GM12878 (cell line): ENCODE results near the gene CYP3A7. TPM values are rescaled to one million over a fixed set of nuclear protein-coding genes. Genes with fewer than 3 reads are reported as not detected.

Experiments
- ATAC-seq: fragments of 200-7000 bp; cut with Tn5 transposase; 3 replicates; pipeline ENCODE4 v1.9.1; 2020; ENCODE audit warnings: mild to moderate bottlenecking, moderate library complexity
- BruUV-seq: library from RNA; stranded (reverse); fragments of 400-500 nt; replicated peaks from 2 replicates; lab custom pipeline; 2021; lab: Mats Ljungman, UMichigan
- CTCF ChIA-PET: fragments of 300-600 bp; sonication (Branson Sonifier 250); formaldehyde crosslinking; extraction: SDS; loops from one replicate; lab custom pipeline; 2021; ENCODE audit warnings: inconsistent platforms; lab: Yijun Ruan, JAX
- POLR2A ChIA-PET: fragments of 350-600 bp; formaldehyde crosslinking; extraction: SDS; loops from one replicate; lab custom pipeline; 2021; ENCODE audit warnings: inconsistent platforms; lab: Charles Lee
- RAD21 ChIA-PET: fragments of 300-600 bp; sonication (Branson Sonifier 250); formaldehyde crosslinking; loops from one replicate; lab custom pipeline; 2023; ENCODE audit warnings: antibody characterized with exemption; ENCODE audit not compliant: unreplicated experiment; lab: Charles Lee
- SMC1A ChIA-PET: fragments of 300-600 bp; sonication (Branson Sonifier 250); formaldehyde crosslinking; loops from one replicate; lab custom pipeline; 2023; ENCODE audit not compliant: unreplicated experiment, uncharacterized antibody; lab: Charles Lee
- DNase-seq: peaks from one replicate; pipeline ENCODE4 v3.0.0-alpha.2; 2011; ENCODE audit warnings: low read depth, low spot score
- FAIRE-seq: peaks from 3 replicates; lab custom pipeline; 2011; peaks lifted over from hg19 to GRCh38; lab: Jason Lieb, UNC
- H2AFZ ChIP-seq: 2 replicates; pipeline ENCODE4 v1.6.0; 2011; ENCODE audit warnings: low read depth, low read length, control low read depth; ENCODE audit not compliant: control insufficient read depth
- H3K27ac ChIP-seq: 2 replicates; pipeline ENCODE4 v1.5.1; 2011; ENCODE audit warnings: control low read depth; ENCODE audit not compliant: control insufficient read depth, insufficient read depth
- H3K27me3 ChIP-seq, 2 experiments: replicated peaks in 1 of 2; 2 replicates each; pipeline versions ENCODE4 v1.6.0 to v1.6.1; 2011; ENCODE audit warnings: low read length in 1 of 2; ENCODE audit not compliant: control insufficient read depth in 2 of 2, insufficient read depth in 2 of 2
- H3K36me3 ChIP-seq, 2 experiments: 2 replicates each; pipeline ENCODE4 v1.5.1; 2011; ENCODE audit warnings: low read length in 1 of 2; ENCODE audit not compliant: control insufficient read depth in 2 of 2, insufficient read depth in 2 of 2
- H3K4me1 ChIP-seq: 2 replicates; pipeline ENCODE4 v1.6.1; 2011; ENCODE audit warnings: mild to moderate bottlenecking, low read length, moderate library complexity, mixed read lengths; ENCODE audit not compliant: control insufficient read depth, insufficient read depth
- H3K4me2 ChIP-seq: 2 replicates; pipeline ENCODE4 v1.6.0; 2011; ENCODE audit warnings: control low read depth; ENCODE audit not compliant: control insufficient read depth, insufficient read depth
- H3K4me3 ChIP-seq: fragments of 200-600 bp; sonication (generic); 2 replicates; pipeline ENCODE4 v1.5.1; 2016
- H3K79me2 ChIP-seq: 2 replicates; pipeline ENCODE4 v1.6.0; 2011; ENCODE audit warnings: low read length; ENCODE audit not compliant: control insufficient read depth, insufficient read depth
- H3K9ac ChIP-seq: 2 replicates; pipeline ENCODE4 v1.8.0; 2011; ENCODE audit warnings: low read length, control low read depth, mixed read lengths; ENCODE audit not compliant: control insufficient read depth, insufficient read depth
- H3K9me3 ChIP-seq: replicated peaks from 3 replicates; pipeline ENCODE4 v1.5.1; 2011; ENCODE audit warnings: mild to moderate bottlenecking, low read length; ENCODE audit not compliant: control insufficient read depth, insufficient read depth
- H4K20me1 ChIP-seq: 2 replicates; pipeline ENCODE4 v1.6.0; 2011; ENCODE audit not compliant: control insufficient read depth, insufficient read depth
- EED ChIP-seq: sonication (generic); IDR thresholded peaks from 2 replicates; pipeline ENCODE4 v1.6.1; 2016; ENCODE audit warnings: antibody characterized with exemption, low read depth
- HDAC6 ChIP-seq: fragments of 200-600 bp; sonication (generic); IDR thresholded peaks from one replicate; pipeline ENCODE4 v1.8.0; 2017; ENCODE audit warnings: antibody characterized with exemption; ENCODE audit not compliant: unreplicated experiment
- MTA3 ChIP-seq: IDR thresholded peaks from 2 replicates; pipeline ENCODE4 v1.6.1; 2012; ENCODE audit warnings: low read length, inconsistent platforms, borderline replicate concordance
- PAX5 ChIP-seq: IDR thresholded peaks from 2 replicates; pipeline ENCODE4 v1.6.1; 2011; ENCODE audit warnings: low read depth, low read length, borderline replicate concordance
- SMAD5 ChIP-seq: IDR thresholded peaks from 2 replicates; pipeline ENCODE4 v1.6.1; 2016; ENCODE audit warnings: antibody characterized with exemption, low read depth
- TCF7 ChIP-seq: IDR thresholded peaks from 2 replicates; pipeline ENCODE4 v1.6.1; 2014; ENCODE audit warnings: antibody characterized with exemption, borderline replicate concordance
- WRNIP1 ChIP-seq: IDR thresholded peaks from 2 replicates; pipeline ENCODE4 v1.6.1; 2011; ENCODE audit warnings: low read depth, low read length, improper control_type of control experiment, borderline replicate concordance
- ZNF384 ChIP-seq: IDR thresholded peaks from 2 replicates; pipeline ENCODE4 v1.6.1; 2012; ENCODE audit warnings: low read depth, mild to moderate bottlenecking, low read length, improper control_type of control experiment, borderline replicate concordance
- ZSCAN29 ChIP-seq: fragments of 450-650 bp; IDR thresholded peaks from 2 replicates; pipeline ENCODE4 v1.6.1; 2017; ENCODE audit warnings: mild to moderate bottlenecking, moderate library complexity
- WGBS: methylation state at CpG from one replicate; pipeline ENCODE4 v1.1.6; 2016; ENCODE audit warnings: low lambda C conversion rate; ENCODE audit not compliant: insufficient replicate concordance, insufficient coverage; ENCODE audit errors: missing lambda C conversion rate; 5-methylcytosine and 5-hydroxymethylcytosine counted together
- in situ Hi-C: fragments of 300-500 bp; cut with MboI; formaldehyde crosslinking; loops from 9 replicates; pipeline ENCODE4 v1.14.3; 2018; ENCODE audit warnings: mixed read lengths
- intact Hi-C: fragments of 100-400 bp; cut with micrococcal nuclease; formaldehyde crosslinking; loops from one replicate; pipeline ENCODE4 v1.14.2; 2022; ENCODE audit not compliant: unreplicated experiment
- polyA plus RNA-seq, 11 experiments: library from polyadenylated mRNA; depleted of rRNA in 4 of 11; unstranded in 6 of 11; stranded (reverse) in 5 of 11; fragments of >200 nt; fragmentation: Nextera tagmentation in 4 of 11; fragmentation: Illumina TruSeq in 1 of 11; extraction: Ambion mirVana in 4 of 11; extraction: Trizol in 1 of 11; gene quantifications; 1 replicate in 1 of 11; 2 replicates in 10 of 11; pipeline versions ENCODE4 v1.2.1 to v1.2.3, GENCODE V29; 2011 to 2016; ENCODE audit warnings: inconsistent platforms in 2 of 11, missing spikeins in 2 of 11, low read depth in 1 of 11
- total RNA-seq, 4 experiments: library from RNA; depleted of rRNA in 3 of 4; stranded (reverse); fragments of >200 nt in 3 of 4; fragmentation: Illumina TruSeq in 1 of 4; extraction: Trizol in 1 of 4; gene quantifications; 2 replicates each; pipeline versions ENCODE4 v1.2.1 to v1.2.3, GENCODE V29; 2013 to 2021
- TF ChIP-seq, protein P1 (sequence below): fragments of 450-650 bp; conservative IDR thresholded peaks from 2 replicates; pipeline ENCODE4 v1.6.1; 2017; ENCODE audit warnings: mild to moderate bottlenecking, moderate library complexity

CYP3A7 gene
- total and polyA plus RNA-seq, 10 of the 15 experiments (the other 5 are each of a cell fraction or from before 2014, with no cell fraction given): 0.05 to 0.11 (median 0.06) TPM; not detected in 7

DNA sequence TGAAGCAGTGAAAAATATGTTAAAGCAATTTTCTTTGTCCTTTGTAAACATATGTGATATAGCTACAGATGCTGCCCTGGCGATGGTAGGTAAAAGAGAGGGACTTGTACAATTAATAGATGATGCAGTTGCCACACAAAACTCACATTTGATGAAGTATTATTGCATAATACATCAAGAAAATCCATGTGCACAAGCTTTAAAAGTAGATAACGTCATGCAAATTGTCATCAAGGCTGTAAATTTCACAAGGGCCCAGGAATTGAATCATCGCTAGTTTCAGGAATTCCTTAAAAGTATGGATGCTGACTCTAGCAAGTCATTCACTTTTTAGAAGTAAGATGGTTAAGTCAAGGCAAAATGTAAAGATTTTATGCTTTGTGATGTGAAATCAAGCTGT, 65.2 kb downstream of the CYP3A7 start:
- Histone ChIP-seq H3K4me1 (no peaks in the 10 kb centered on the region), H3K27me3 (no peaks in the 10 kb centered on the region), H3K9ac (no peak overlapping the region), H3K79me2 (no peaks in the 10 kb centered on the region), H2AFZ (no peak overlapping the region), H3K36me3 (no peaks in the 10 kb centered on the region), H3K4me3 (no peak overlapping the region), H3K4me2 (no peak overlapping the region), H4K20me1 (no peaks in the 10 kb centered on the region), H3K9me3 (no peaks in the 10 kb centered on the region), H3K27ac (no peak overlapping the region)
- ChIA-PET POLR2A (no interaction called here), CTCF (no interaction called here), SMC1A (no interaction called here), RAD21 (no interaction called here)
- FAIRE-seq: no peak
- WGBS: 90% methylated on average over 3 of the region's 3 CpGs
- DNase-seq: no peak
- intact Hi-C loops: no loop called here
- in situ Hi-C loops: no loop called here
- no TSS peak for BruUV-seq
- no peak for ATAC-seq
- TF ChIP-seq PAX5 (no peak), WRNIP1 (no peak), EED (no peak), SMAD5 (no peak), MTA3 (no peak), HDAC6 (no peak), TCF7 (no peak), ZSCAN29 (no peak), ZNF384 (no peak)
- TF ChIP-seq, protein P1, sequence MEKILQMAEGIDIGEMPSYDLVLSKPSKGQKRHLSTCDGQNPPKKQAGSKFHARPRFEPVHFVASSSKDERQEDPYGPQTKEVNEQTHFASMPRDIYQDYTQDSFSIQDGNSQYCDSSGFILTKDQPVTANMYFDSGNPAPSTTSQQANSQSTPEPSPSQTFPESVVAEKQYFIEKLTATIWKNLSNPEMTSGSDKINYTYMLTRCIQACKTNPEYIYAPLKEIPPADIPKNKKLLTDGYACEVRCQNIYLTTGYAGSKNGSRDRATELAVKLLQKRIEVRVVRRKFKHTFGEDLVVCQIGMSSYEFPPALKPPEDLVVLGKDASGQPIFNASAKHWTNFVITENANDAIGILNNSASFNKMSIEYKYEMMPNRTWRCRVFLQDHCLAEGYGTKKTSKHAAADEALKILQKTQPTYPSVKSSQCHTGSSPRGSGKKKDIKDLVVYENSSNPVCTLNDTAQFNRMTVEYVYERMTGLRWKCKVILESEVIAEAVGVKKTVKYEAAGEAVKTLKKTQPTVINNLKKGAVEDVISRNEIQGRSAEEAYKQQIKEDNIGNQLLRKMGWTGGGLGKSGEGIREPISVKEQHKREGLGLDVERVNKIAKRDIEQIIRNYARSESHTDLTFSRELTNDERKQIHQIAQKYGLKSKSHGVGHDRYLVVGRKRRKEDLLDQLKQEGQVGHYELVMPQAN: no peak
